Measurements from ENCODE around the gene OR52B2. TPM values are rescaled to one million over a fixed set of nuclear protein-coding genes. Genes with fewer than 3 reads are reported as not detected.

OR52B2 gene
- total RNA-seq, 6 experiments from 2014 or later, result 0.20 TPM; not detected in 5

- 100% methylated on average over 2 of the region's 9 CpGs for WGBS (ENCODE audit: insufficient coverage, low coverage, low lambda C conversion rate, missing lambda C conversion rate)
- no peaks in the 10 kb centered on the region for H3K4me1 ChIP-seq
- H3K27ac ChIP-seq, result no peak overlapping the region
- intact Hi-C loops (cut with DNase I), result no loop called here
- peaks cover 0 to 77% (median 21%) of the 10 kb centered on the region in 4 donors for H3K36me3 ChIP-seq
- TF ChIP-seq CTCF (IDR thresholded peaks at IDR 0.05), result no peak
- TF ChIP-seq POLR2A (IDR thresholded peaks at IDR 0.05), result no peak
- ATAC-seq (peak in 1 of 4 donors; percentile 37), DNase-seq (no peak)
- no peak overlapping the region for H3K4me3 ChIP-seq
- H3K9me3 ChIP-seq, result no peaks in the 10 kb centered on the region
- H3K27me3 ChIP-seq, result no peaks in the 10 kb centered on the region
These were observed 40.3 kb upstream of the OR52B2 start for GRCh38 chr11:6210274-6210955.

GRCh38 chr11:6209801-6210200, 39.7 kb upstream of the OR52B2 start:
- H3K27ac ChIP-seq, result no peak overlapping the region
- WGBS (ENCODE audit: insufficient coverage, low coverage, low lambda C conversion rate, missing lambda C conversion rate), result no CpG with 5 or more reads among the region's 12 CpGs
- no peaks in the 10 kb centered on the region for H3K4me1 ChIP-seq
- DNase-seq, result no peak
- ATAC-seq, result peak in 2 of 4 donors; percentile 11
- intact Hi-C loops (cut with DNase I), result no loop called here
- H3K9me3 ChIP-seq, result no peaks in the 10 kb centered on the region
- TF ChIP-seq CTCF (IDR thresholded peaks at IDR 0.05) (no peak), POLR2A (IDR thresholded peaks at IDR 0.05) (no peak)
- no peaks in the 10 kb centered on the region for H3K27me3 ChIP-seq
- H3K36me3 ChIP-seq, result peaks cover 0 to 73% (median 21%) of the 10 kb centered on the region in 4 donors
- H3K4me3 ChIP-seq, result no peak overlapping the region

- H3K36me3 ChIP-seq, result peaks cover 0 to 54% (median 9%) of the 10 kb centered on the region in 4 donors
- H3K9me3 ChIP-seq, result no peaks in the 10 kb centered on the region
- H3K27ac ChIP-seq, result no peak overlapping the region
- WGBS (ENCODE audit: insufficient coverage, low coverage, low lambda C conversion rate, missing lambda C conversion rate), result 91% methylated on average over 3 of the region's 3 CpGs
- intact Hi-C loops (cut with DNase I), result no loop called here
- DNase-seq (no peak), ATAC-seq (no peak)
- no peak for TF ChIP-seq POLR2A (IDR thresholded peaks at IDR 0.05)
- TF ChIP-seq CTCF (IDR thresholded peaks at IDR 0.05), result no peak
- no peaks in the 10 kb centered on the region for H3K4me1 ChIP-seq
- no peak overlapping the region for H3K4me3 ChIP-seq
- no peaks in the 10 kb centered on the region for H3K27me3 ChIP-seq
These were observed 36.5 kb upstream of the OR52B2 start for GRCh38 chr11:6206456-6207180.

GRCh38 chr11:6205366-6205765, 35.2 kb upstream of the OR52B2 start, which contains the start of gene C11orf42:
TSS of gene C11orf42 (plus strand) at chr11:6205557. CDS start at chr11:6205616, 59 bp downstream.
- Histone ChIP-seq H3K4me3 (no peak within 1 kb of the TSS), H3K27me3 (no peaks in the 10 kb centered on the region), H3K9me3 (no peaks in the 10 kb centered on the region), H3K27ac (no peak within 1 kb of the TSS), H3K4me1 (no peaks in the 10 kb centered on the region), H3K36me3 (peaks cover 0 to 41% (median 8%) of the 10 kb centered on the region in 4 donors)
- ATAC-seq (no peak), DNase-seq (no peak)
- 100% methylated on average over 1 of the region's 1 CpG for WGBS (ENCODE audit: insufficient coverage, low coverage, low lambda C conversion rate, missing lambda C conversion rate)
- intact Hi-C loops (cut with DNase I), result no loop called here
- TF ChIP-seq CTCF (IDR thresholded peaks at IDR 0.05) (no peak), POLR2A (IDR thresholded peaks at IDR 0.05) (no peak)
